PC-3 (cell line): Measurements from ENCODE around the gene DSCAM. TPM values are rescaled to one million over a fixed set of nuclear protein-coding genes. Genes with fewer than 3 reads are reported as not detected.

Experiments used
- ATAC-seq: fragments of 200-7000 bp; cut with Tn5 transposase; 2 replicates; pipeline ENCODE4 v1.9.1; 2020; ENCODE audit warnings: mild to moderate bottlenecking, moderate library complexity
- BruUV-seq: library from RNA; stranded (reverse); fragments of 400-500 nt; replicated peaks from 2 replicates; lab custom pipeline; 2021; lab: Mats Ljungman, UMichigan
- CTCF ChIA-PET: fragments of 300-600 bp; sonication (Branson Sonifier 250); formaldehyde crosslinking; loops from one replicate; lab custom pipeline; 2022; ENCODE audit warnings: antibody characterized with exemption; lab: Charles Lee
- POLR2A ChIA-PET: fragments of 300-600 bp; sonication (Branson Sonifier 250); formaldehyde crosslinking; loops from one replicate; lab custom pipeline; 2022; ENCODE audit warnings: antibody characterized with exemption; ENCODE audit not compliant: unreplicated experiment; lab: Charles Lee
- DNase-seq: peaks from one replicate; pipeline ENCODE4 v3.0.0-alpha.2; 2015
- H2AFZ ChIP-seq: fragments of 300-600 bp; sonication (generic); 2 replicates; pipeline ENCODE4 v1.6.0; 2016; ENCODE audit warnings: antibody characterized with exemption, low read length
- H3F3A ChIP-seq: fragments of 300-600 bp; sonication (generic); one replicate; pipeline ENCODE4 v1.6.0; 2017; ENCODE audit warnings: antibody characterized with exemption, low read length, control low read depth, mild to moderate bottlenecking; ENCODE audit not compliant: unreplicated experiment
- H3K27ac ChIP-seq: fragments of 300-600 bp; sonication (generic); 2 replicates; pipeline ENCODE4 v1.5.1; 2016; ENCODE audit warnings: mild to moderate bottlenecking, low read length
- H3K27me3 ChIP-seq: fragments of 300-600 bp; sonication (generic); 2 replicates; pipeline ENCODE4 v1.6.1; 2016; ENCODE audit warnings: low read length, mixed read lengths
- H3K36me3 ChIP-seq: fragments of 300-600 bp; sonication (generic); 2 replicates; pipeline ENCODE4 v1.6.1; 2016; ENCODE audit warnings: low read depth, mixed run types, low read length, mixed read lengths
- H3K4me1 ChIP-seq: fragments of 300-600 bp; sonication (generic); 2 replicates; pipeline ENCODE4 v1.5.1; 2016; ENCODE audit warnings: low read length; ENCODE audit not compliant: insufficient read depth
- H3K4me2 ChIP-seq: fragments of 300-600 bp; sonication (generic); 2 replicates; pipeline ENCODE4 v1.6.0; 2016; ENCODE audit warnings: low read length
- H3K4me3 ChIP-seq: fragments of 300-600 bp; sonication (generic); 2 replicates; pipeline ENCODE4 v1.5.1; 2016; ENCODE audit warnings: mild to moderate bottlenecking, low read length, mixed read lengths
- H3K79me2 ChIP-seq: fragments of 300-600 bp; sonication (generic); 2 replicates; pipeline ENCODE4 v1.6.1; 2017; ENCODE audit warnings: low read length, mixed read lengths
- H3K9ac ChIP-seq: fragments of 300-600 bp; sonication (generic); 2 replicates; pipeline ENCODE4 v1.6.0; 2016; ENCODE audit warnings: mild to moderate bottlenecking, low read length
- H3K9me2 ChIP-seq: fragments of 300-600 bp; sonication (generic); replicated peaks from 2 replicates; pipeline ENCODE4 v1.6.1; 2016; ENCODE audit warnings: mixed run types, low read length, mixed read lengths
- H3K9me3 ChIP-seq: fragments of 300-600 bp; sonication (generic); 2 replicates; pipeline ENCODE4 v1.6.1; 2016; ENCODE audit warnings: low read length, mixed read lengths
- H4K20me1 ChIP-seq: fragments of 300-600 bp; sonication (generic); 2 replicates; pipeline ENCODE4 v1.6.1; 2016; ENCODE audit warnings: low read length, mixed read lengths
- EZH2 ChIP-seq: fragments of 300-600 bp; sonication (generic); IDR thresholded peaks from one replicate; pipeline ENCODE4 v1.6.1; 2017; ENCODE audit warnings: antibody characterized with exemption, mild to moderate bottlenecking, low read length; ENCODE audit not compliant: unreplicated experiment
- EZH2phosphoT487 ChIP-seq: fragments of 300-600 bp; sonication (generic); IDR thresholded peaks from 2 replicates; pipeline ENCODE4 v1.6.1; 2018; ENCODE audit warnings: mild to moderate bottlenecking, antibody characterized with exemption, low read length, borderline replicate concordance
- intact Hi-C: fragments of 100-400 bp; cut with micrococcal nuclease; formaldehyde crosslinking; loops from 2 replicates; pipeline ENCODE4 v1.9.0; 2023
- total RNA-seq: library from RNA; depleted of rRNA; stranded (reverse); fragments of >200 nt; gene quantifications from 2 replicates; pipeline ENCODE4 v1.2.3, GENCODE V29; 2014
- TF ChIP-seq, protein P1 (sequence below): fragments of 300-600 bp; sonication (generic); conservative IDR thresholded peaks from 2 replicates; pipeline ENCODE4 v1.5.1; 2017; ENCODE audit warnings: antibody characterized with exemption, low read depth, mild to moderate bottlenecking, low read length

The DSCAM gene
- total RNA-seq, 1 experiment from 2014 or later: not detected

DNA sequence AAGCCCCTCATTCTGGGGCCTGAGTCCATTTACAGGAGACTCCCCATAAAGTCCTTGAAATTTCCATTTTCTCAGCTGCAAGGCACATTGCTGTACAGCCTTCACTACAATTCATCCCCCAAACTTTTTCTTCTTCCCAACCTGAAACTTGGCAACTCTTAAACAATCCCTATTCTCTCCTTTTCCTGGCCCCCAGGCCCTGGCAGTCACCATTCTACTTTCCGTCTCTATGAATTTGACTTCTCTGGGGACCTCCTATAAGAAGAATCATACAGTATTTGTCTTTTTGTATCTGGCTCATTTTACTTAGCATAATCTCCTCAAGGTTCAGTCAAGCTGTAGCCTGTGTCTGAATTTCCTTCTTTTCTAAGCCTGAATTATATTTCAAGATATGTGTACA lies 646.8 kb downstream of the DSCAM start:
- DNase-seq: no peak
- intact Hi-C loops: no loop called here
- no peaks in the 10 kb centered on the region for H3K79me2 ChIP-seq

DNA sequence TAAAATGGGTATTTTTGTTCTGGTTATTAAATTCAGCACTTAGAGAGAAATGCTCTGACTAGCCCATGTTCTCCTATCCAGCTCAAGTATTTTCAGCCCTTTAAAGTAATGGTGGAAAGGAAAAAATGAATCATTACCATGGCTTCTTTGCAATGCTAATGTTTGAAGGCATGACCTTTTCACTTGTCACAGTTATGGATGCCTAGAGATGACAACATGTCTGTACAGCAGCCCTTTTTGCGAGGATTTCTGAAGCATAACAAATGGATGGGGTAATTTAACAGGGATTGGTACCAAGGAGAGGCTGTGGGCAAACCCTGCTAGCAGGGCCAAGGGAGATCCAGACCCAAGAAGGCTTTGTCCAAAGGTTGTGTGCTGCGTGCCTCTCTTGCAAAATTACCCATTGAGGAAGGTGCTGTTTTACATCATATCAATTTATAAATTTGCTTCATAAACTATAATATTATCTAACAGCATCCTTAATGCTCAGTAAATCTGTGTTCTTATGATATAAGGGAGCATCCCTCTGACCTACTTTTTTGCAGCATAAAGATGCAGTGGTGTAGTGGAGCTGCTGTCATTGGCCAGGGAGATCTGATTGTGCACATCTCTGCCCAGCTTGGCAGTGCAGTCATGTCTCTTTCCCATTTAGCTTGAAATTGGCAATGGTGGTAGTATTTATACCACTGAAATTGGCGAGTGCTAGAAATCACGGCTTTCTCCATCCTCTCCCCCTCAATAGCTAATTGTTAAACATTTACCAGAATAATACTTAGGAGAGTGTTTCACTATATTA lies 652.6 kb downstream of the DSCAM start:
- no peaks in the 10 kb centered on the region for H3K36me3 ChIP-seq
- no peaks in the 10 kb centered on the region for H3K4me1 ChIP-seq
- no peaks in the 10 kb centered on the region for H4K20me1 ChIP-seq
- intact Hi-C loops: no loop called here
- no peak overlapping the region for H2AFZ ChIP-seq
- ChIA-PET POLR2A (no interaction called here), CTCF (no interaction called here)
- DNase-seq (no peak), ATAC-seq (no peak)
- H3K79me2 ChIP-seq: no peaks in the 10 kb centered on the region
- H3K9me2 ChIP-seq: no peaks in the 10 kb centered on the region
- H3K4me2 ChIP-seq: no peak overlapping the region
- H3K9me3 ChIP-seq: peaks cover 17% of the 10 kb centered on the region
- TF ChIP-seq EZH2 (no peak), EZH2phosphoT487 (no peak)
- TF ChIP-seq, protein P1, sequence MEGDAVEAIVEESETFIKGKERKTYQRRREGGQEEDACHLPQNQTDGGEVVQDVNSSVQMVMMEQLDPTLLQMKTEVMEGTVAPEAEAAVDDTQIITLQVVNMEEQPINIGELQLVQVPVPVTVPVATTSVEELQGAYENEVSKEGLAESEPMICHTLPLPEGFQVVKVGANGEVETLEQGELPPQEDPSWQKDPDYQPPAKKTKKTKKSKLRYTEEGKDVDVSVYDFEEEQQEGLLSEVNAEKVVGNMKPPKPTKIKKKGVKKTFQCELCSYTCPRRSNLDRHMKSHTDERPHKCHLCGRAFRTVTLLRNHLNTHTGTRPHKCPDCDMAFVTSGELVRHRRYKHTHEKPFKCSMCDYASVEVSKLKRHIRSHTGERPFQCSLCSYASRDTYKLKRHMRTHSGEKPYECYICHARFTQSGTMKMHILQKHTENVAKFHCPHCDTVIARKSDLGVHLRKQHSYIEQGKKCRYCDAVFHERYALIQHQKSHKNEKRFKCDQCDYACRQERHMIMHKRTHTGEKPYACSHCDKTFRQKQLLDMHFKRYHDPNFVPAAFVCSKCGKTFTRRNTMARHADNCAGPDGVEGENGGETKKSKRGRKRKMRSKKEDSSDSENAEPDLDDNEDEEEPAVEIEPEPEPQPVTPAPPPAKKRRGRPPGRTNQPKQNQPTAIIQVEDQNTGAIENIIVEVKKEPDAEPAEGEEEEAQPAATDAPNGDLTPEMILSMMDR: no peak
- no peak overlapping the region for H3K27ac ChIP-seq
- H3F3A ChIP-seq: no peaks in the 10 kb centered on the region
- H3K4me3 ChIP-seq: no peak overlapping the region
- no peak overlapping the region for H3K9ac ChIP-seq
- no TSS peak for BruUV-seq
- H3K27me3 ChIP-seq: no peaks in the 10 kb centered on the region

More for the DNA sequence above, 646.8 kb downstream of the DSCAM start:
- no peaks in the 10 kb centered on the region for H3F3A ChIP-seq
- ChIA-PET POLR2A (no interaction called here), CTCF (no interaction called here)
- no peaks in the 10 kb centered on the region for H3K4me1 ChIP-seq
- H3K36me3 ChIP-seq: no peaks in the 10 kb centered on the region
- no TSS peak for BruUV-seq
- no peak for ATAC-seq
- no peak overlapping the region for H2AFZ ChIP-seq
- TF ChIP-seq, protein P1: no peak
- TF ChIP-seq EZH2phosphoT487 (no peak), EZH2 (no peak)
- no peaks in the 10 kb centered on the region for H4K20me1 ChIP-seq
- no peak overlapping the region for H3K9ac ChIP-seq
- H3K4me2 ChIP-seq: no peak overlapping the region
- no peak overlapping the region for H3K27ac ChIP-seq
- H3K4me3 ChIP-seq: no peak overlapping the region
- 0 out of 2 replicates have a peak, but pooled peaks cover 15% of the 10 kb centered on the region for H3K9me3 ChIP-seq
- no peaks in the 10 kb centered on the region for H3K27me3 ChIP-seq
- no peaks in the 10 kb centered on the region for H3K9me2 ChIP-seq

DNA sequence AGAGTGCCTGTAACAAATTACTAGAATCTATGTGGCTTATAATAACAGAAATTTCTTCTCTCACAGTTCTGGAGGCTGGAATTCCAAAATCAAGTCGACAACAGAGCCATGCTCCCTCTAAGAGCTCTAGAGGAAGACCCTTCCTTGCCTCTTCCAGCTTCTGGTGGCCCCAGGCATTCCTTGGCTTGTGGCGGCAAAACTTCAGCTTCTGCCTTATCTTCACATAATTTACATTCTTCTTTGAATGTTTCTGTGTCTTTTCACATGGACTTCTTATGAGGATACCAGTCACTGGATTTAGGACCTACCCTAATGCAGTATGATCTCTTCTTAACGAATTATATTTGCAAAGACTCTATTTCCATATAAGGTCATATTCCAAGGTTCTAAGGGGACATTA lies 655.3 kb downstream of the DSCAM start:
- Histone ChIP-seq H3K9me2 (no peaks in the 10 kb centered on the region), H3K9ac (no peak overlapping the region), H3K9me3 (peaks cover 32% of the 10 kb centered on the region), H3K36me3 (no peaks in the 10 kb centered on the region), H3K4me2 (no peak overlapping the region), H3K4me1 (no peaks in the 10 kb centered on the region), H3K4me3 (no peak overlapping the region), H3K27ac (no peak overlapping the region), H3F3A (no peaks in the 10 kb centered on the region), H2AFZ (no peak overlapping the region), H4K20me1 (no peaks in the 10 kb centered on the region), H3K79me2 (no peaks in the 10 kb centered on the region), H3K27me3 (no peaks in the 10 kb centered on the region)
- CTCF ChIA-PET: no interaction called here
- intact Hi-C loops: no loop called here
- ATAC-seq (no peak), DNase-seq (no peak)
- BruUV-seq: no TSS peak
- POLR2A ChIA-PET: no interaction called here
- TF ChIP-seq, protein P1: no peak
- TF ChIP-seq EZH2phosphoT487 (no peak), EZH2 (no peak)
